ENCODE results near the gene SLC6A17.

SLC6A17 gene

DNA sequence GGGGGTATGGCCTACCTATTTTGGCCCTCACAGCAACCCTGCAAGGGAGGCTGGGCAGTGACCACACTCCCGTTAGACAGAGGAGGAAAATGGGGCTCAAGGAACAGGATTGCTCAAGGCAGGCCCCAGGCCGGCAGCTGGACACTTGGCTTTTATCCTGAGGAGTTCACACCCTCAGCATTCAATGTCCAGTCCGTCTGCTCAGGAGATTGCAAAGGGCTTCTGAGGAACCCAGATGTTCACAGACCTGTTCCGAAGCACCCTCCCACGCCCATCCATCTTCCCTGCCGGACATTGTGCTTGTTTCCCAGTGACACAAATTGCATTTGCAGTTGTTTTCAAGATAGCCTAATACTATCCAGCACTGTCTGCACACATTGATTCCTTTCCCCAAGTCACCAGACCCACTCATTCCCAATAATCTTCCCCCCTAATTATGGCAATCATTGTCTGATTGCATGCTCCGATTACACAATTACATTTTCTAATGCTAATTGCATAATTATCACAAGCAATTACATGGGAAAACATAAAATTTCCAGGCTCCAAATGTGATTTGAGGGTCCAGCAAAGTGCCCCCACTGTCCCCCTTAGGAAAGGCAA, 42.3 kb upstream of the SLC6A17 start:
- Histone ChIP-seq H3K9me3 (ENCODE audit: low read length) (no peaks in the 10 kb centered on the region), H3K4me1 (ENCODE audit: insufficient read depth, low read length, severe bottlenecking) (no peaks in the 10 kb centered on the region), H3K4me3 (ENCODE audit: low read depth, low read length, poor library complexity, severe bottlenecking) (no peak overlapping the region), H4K20me1 (ENCODE audit: insufficient read depth, low read length) (no peaks in the 10 kb centered on the region), H2AFZ (ENCODE audit: low read length) (no peak overlapping the region), H3K27ac (ENCODE audit: low read depth, low read length, poor library complexity, severe bottlenecking) (no peak overlapping the region), H3K27me3 (ENCODE audit: insufficient read depth, low read length) (no peaks in the 10 kb centered on the region), H3K9me2 (ENCODE audit: low read depth, low read length) (no peaks in the 10 kb centered on the region), H3K36me3 (ENCODE audit: insufficient read depth, low read length) (no peaks in the 10 kb centered on the region), H3K9ac (ENCODE audit: low read length) (no peak overlapping the region), H3K4me2 (ENCODE audit: low read length) (no peak overlapping the region), H3F3A (ENCODE audit: insufficient read depth, low read length) (no peaks in the 10 kb centered on the region), H3K79me2 (ENCODE audit: insufficient read depth, low read length) (no peaks in the 10 kb centered on the region)
- TF ChIP-seq, protein P1, sequence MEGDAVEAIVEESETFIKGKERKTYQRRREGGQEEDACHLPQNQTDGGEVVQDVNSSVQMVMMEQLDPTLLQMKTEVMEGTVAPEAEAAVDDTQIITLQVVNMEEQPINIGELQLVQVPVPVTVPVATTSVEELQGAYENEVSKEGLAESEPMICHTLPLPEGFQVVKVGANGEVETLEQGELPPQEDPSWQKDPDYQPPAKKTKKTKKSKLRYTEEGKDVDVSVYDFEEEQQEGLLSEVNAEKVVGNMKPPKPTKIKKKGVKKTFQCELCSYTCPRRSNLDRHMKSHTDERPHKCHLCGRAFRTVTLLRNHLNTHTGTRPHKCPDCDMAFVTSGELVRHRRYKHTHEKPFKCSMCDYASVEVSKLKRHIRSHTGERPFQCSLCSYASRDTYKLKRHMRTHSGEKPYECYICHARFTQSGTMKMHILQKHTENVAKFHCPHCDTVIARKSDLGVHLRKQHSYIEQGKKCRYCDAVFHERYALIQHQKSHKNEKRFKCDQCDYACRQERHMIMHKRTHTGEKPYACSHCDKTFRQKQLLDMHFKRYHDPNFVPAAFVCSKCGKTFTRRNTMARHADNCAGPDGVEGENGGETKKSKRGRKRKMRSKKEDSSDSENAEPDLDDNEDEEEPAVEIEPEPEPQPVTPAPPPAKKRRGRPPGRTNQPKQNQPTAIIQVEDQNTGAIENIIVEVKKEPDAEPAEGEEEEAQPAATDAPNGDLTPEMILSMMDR (IDR thresholded peaks at IDR 0.05; ENCODE audit: low read length) = no peak
- TF ChIP-seq EZH2 (IDR thresholded peaks at IDR 0.05; ENCODE audit: borderline replicate concordance, low read length) = no peak

DNA sequence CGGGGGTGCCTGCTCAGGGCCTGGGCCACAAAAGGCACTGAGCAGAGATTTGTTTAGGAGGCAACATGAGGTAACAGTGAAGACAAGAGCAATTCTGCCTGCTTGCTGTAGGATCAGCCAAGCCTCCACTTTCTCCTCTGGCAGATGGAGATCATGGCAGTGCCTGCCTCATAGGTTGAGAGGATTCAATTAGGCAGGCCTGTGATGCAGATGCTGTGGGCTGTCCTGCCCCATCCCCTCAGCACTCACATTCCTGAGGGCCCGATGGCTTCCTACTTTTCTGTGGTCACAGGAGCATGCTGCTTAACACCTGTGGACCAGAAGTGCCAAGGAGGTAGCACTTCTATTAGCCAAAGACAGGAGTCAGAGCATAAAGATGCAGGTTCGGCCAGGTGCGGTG, 39.2 kb upstream of the SLC6A17 start:
- no peaks in the 10 kb centered on the region for H4K20me1 ChIP-seq (ENCODE audit: insufficient read depth, low read length)
- H3K4me1 ChIP-seq (ENCODE audit: insufficient read depth, low read length, severe bottlenecking) = no peaks in the 10 kb centered on the region
- H2AFZ ChIP-seq (ENCODE audit: low read length) = no peak overlapping the region
- no peak overlapping the region for H3K4me3 ChIP-seq (ENCODE audit: low read depth, low read length, poor library complexity, severe bottlenecking)
- H3K27ac ChIP-seq (ENCODE audit: low read depth, low read length, poor library complexity, severe bottlenecking) = no peak overlapping the region
- H3K4me2 ChIP-seq (ENCODE audit: low read length) = no peak overlapping the region
- no peak overlapping the region for H3K9ac ChIP-seq (ENCODE audit: low read length)
- no peaks in the 10 kb centered on the region for H3K79me2 ChIP-seq (ENCODE audit: insufficient read depth, low read length)
- H3K27me3 ChIP-seq (ENCODE audit: insufficient read depth, low read length) = peaks cover 5% of the 10 kb centered on the region; the same call in 1 of the 2 replicates
- no peaks in the 10 kb centered on the region for H3K9me3 ChIP-seq (ENCODE audit: low read length)
- TF ChIP-seq EZH2 (IDR thresholded peaks at IDR 0.05; ENCODE audit: borderline replicate concordance, low read length) = no peak
- TF ChIP-seq, protein P1 (IDR thresholded peaks at IDR 0.05; ENCODE audit: low read length) = no peak
- no peaks in the 10 kb centered on the region for H3F3A ChIP-seq (ENCODE audit: insufficient read depth, low read length)
- no peaks in the 10 kb centered on the region for H3K36me3 ChIP-seq (ENCODE audit: insufficient read depth, low read length)
- no peaks in the 10 kb centered on the region for H3K9me2 ChIP-seq (ENCODE audit: low read depth, low read length)

DNA sequence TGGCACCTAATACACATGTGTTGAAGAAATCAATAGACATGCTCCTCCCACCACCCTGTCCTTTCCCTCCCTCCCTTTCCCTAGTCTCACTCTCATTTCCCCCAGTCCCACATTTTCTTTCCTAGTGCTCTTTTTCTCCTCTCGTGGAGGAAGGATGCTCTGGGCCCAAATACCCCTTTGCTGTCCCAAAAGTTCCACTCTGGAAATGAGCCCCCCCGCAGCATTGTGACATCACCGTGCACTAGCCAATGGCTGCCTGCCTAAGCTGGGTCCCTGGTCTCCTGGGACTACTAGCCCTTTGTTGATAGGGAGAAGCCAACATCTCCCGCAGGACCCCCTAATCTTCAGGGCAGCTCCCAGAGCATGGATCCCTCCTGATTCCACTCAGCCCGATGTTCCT, 38.2 kb upstream of the SLC6A17 start, which contains the start of gene UBL4B:
UBL4B (plus strand) TSS at position 301 of the 400 bp plus-strand sequence; CDS start at position 393, 92 bp downstream.
- Histone ChIP-seq H3K9me2 (ENCODE audit: low read depth, low read length) (no peaks in the 10 kb centered on the region), H2AFZ (ENCODE audit: low read length) (no peak within 1 kb of the TSS), H3K4me1 (ENCODE audit: insufficient read depth, low read length, severe bottlenecking) (no peaks in the 10 kb centered on the region), H4K20me1 (ENCODE audit: insufficient read depth, low read length) (no peaks in the 10 kb centered on the region), H3K79me2 (ENCODE audit: insufficient read depth, low read length) (no peaks in the 10 kb centered on the region), H3K36me3 (ENCODE audit: insufficient read depth, low read length) (no peaks in the 10 kb centered on the region), H3K4me2 (ENCODE audit: low read length) (no peak within 1 kb of the TSS), H3K27ac (ENCODE audit: low read depth, low read length, poor library complexity, severe bottlenecking) (no peak within 1 kb of the TSS), H3K9ac (ENCODE audit: low read length) (no peak within 1 kb of the TSS), H3K9me3 (ENCODE audit: low read length) (no peaks in the 10 kb centered on the region), H3K4me3 (ENCODE audit: low read depth, low read length, poor library complexity, severe bottlenecking) (no peak within 1 kb of the TSS), H3F3A (ENCODE audit: insufficient read depth, low read length) (no peaks in the 10 kb centered on the region), H3K27me3 (ENCODE audit: insufficient read depth, low read length) (peaks cover 5% of the 10 kb centered on the region; the same call in 1 of the 2 replicates)
- TF ChIP-seq EZH2 (IDR thresholded peaks at IDR 0.05; ENCODE audit: borderline replicate concordance, low read length) = no peak
- TF ChIP-seq, protein P1 (IDR thresholded peaks at IDR 0.05; ENCODE audit: low read length) = no peak
